Anterior cingulate cortex (tissue), 58 donors: ENCODE results near the gene ZMIZ1.

Source experiments
- DNase-seq, 58 donors: peaks; one replicate each; lab custom pipeline; 2025; lab: John Stamatoyannopoulos, UW

The ZMIZ1 gene

GRCh38 chr10:79145517-79146470 is 77.0 kb downstream of the ZMIZ1 start:
- no peak for DNase-seq

DNA sequence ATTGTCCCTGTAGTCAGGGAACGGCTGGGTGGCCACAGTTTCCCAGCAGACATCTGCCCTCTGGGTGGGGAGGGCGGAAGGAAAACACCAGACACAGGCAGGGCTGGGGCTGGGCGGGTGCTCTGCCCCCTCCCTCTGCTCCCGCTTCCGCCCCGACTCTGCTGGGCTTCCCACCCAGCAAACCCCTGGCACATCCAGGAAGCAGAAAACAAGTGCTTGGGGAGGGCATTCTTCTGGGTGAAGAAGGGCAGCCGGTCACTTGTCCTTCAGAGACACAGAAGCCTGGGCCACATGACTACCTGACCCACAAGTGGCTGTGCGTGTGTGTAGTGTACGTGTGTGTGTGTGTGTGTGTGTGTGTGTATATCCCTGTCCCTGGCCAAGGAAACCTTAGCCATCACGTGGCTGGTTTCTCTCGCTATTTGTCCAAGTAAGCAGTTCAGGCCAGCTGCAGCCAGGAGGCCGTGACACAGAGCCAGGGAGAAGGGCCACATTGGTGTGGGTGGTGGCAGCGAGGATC is 77.9 kb downstream of the ZMIZ1 start:
- DNase-seq: peak in 47 of 58 donors; percentile 18 to 81 (median 63)

DNA sequence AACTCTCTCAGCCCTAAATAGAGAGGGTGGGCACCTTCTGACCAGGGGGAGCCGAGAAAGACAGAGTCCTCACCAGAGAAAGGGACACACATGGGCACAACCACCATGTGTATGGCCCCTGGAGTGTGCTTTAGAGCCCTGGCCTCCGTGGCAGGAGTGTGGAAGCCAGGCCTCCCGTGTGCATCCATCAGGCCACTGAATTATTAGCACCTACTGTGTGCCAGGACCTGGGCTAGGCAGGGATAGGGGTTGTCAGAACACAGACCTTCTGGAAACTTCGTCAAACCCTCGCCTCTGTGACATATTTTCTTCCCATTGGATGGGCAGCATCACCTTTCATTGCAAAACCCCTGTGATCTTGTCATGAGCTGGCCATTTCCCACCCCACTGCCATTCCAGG is 78.5 kb downstream of the ZMIZ1 start:
- no peak for DNase-seq

DNA sequence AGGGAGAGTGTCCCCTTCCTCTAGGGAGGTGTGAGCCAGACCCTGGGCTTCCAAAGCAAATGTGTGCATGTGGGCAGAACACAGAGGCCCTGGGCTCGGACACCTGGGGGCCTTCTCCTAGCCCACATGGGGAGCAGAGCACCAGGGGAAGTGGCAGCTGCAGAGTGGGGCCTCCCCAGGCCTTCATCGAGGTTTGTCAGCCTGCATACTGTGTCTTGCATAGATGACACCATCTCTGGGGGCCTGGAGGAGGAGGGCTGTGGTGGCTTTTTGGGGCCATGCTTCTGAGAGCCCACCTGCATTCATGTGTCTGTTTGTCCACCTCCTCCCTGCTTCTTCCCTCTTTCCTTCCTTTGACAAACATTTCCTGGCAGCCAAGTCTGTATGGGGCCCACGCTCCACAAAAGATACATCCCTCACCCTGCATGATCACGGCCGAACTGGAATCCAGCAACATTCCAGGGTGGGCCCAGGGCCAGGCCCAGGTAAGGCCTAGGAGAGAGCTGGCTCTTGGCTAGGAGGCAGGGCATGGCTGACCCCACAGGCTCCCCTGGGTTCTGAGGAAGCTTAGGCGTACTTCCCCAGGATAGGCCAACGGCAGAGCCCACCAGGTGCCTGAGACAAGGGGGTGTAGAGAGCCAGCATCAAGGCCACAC is 79.2 kb downstream of the ZMIZ1 start:
- DNase-seq: no peak

DNA sequence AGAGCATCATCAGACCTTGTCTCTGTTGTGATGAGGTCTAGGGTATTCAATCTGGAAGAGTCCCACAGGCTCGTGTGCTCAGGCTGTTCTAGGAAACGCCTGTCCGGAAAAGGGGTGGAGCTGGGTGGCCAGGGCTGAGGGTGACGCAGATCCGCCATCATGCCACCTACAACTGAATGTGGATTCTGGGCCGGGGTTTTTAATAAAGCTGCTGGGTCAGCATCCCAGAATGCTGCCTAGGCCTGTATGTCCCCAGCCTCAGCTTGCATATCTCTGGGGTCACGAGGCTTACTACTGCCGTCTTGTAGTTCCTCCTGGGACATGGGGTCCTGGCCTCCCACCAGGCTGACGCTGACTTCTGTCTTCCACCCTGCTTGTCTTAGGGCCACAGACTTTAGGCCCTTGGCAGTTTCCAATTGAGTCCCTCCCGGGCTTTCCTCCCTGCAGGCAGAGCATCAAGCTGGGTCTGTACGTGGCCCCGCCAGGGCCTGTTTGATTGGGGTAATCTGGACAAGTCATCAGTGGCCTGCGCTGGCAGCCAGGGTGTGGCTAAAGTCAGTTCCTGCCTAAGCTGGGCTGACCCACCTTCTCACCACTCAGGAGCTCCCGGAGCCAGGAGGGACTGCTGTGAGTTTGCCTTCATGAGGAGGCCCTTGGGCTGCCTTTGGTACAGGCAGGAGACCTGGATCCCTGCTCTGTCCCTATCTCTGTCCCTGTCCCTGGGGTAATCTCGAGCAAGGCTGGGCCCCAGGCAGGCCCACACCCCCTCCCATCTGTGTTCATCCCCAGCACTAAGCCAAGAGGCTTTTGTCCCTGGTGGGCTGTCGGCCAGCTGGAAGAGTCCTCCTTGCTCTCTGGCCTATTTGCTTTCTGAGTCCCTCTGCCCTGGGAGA is 79.9 kb downstream of the ZMIZ1 start:
- DNase-seq: peak in 51 of 58 donors; percentile 14 to 85 (median 63)

- no peak for DNase-seq
Measured at GRCh38 chr10:79149345-79149661, 80.5 kb downstream of the ZMIZ1 start.

DNA sequence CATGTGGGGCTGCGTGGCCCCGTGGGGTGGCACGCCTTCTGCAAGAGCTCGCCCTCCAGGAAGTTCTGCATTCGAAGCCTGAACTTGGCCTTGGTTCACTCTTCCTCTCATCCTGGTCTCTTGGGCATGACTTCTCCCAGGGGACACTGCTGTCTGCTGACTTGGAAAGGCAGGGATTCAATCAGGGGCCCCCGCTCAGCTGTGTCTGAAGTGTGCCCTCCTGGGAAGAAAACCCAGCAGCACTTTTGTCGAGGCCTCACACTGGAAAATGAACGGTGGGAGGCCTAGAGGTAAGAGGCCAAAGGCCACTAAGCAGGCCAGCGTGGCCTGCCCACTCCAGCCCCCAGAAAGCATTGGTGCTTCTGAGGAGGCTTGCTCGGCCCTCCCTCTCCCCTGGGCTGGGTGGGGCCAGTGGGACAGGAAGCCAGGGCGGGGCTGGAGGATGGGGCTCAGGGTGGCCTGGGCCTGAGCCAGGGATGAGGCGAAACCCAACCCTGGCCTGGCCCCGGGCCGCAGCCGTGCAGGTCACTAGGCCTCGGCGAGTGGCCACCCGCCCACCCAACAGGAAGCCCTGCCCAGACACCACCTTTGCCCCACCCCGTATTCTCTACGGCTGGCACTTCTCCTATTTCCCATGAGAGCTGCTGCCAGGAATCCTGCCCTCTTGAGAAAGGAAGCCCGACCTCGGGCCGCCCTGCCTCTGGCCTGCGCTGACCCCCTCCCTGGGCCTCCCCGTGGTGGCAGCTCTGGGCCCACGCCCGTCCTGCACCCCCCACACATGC is 81.1 kb downstream of the ZMIZ1 start:
- DNase-seq: no peak

DNA sequence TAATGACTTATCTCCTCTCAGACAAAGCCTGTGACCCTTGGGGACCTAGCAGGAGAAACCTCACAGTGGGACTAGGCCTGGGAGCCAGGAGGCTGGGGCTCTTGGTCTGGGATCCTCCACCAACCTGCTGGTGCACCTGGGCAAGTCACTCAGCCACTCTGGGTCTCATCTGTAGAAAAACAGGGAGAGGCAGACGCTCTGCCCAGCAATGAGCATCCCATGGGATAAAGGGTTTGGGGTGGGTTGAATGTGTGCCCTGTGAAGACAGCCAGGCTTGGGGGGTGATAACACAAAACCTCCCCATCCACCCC is 81.6 kb downstream of the ZMIZ1 start:
- no peak for DNase-seq

DNA sequence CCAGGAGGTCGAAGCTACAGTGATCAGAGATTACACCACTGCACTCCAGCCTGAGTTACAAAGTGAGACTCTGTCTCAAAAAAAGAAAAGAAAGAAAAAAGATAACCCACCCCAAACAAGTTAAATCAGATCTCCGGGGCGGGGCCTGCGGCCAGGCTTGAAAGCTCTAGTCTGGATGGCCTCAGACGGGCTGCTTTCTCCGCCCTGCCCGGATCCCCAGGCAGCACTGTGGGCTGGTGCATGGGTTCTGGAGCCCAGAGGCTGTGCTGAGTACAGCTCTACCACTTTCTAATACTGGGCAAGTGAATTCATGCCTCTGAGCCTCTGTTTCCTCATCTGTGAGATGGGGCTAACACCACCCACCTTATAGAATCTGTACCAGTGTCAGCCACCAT is 83.7 kb downstream of the ZMIZ1 start:
- no peak for DNase-seq

DNA sequence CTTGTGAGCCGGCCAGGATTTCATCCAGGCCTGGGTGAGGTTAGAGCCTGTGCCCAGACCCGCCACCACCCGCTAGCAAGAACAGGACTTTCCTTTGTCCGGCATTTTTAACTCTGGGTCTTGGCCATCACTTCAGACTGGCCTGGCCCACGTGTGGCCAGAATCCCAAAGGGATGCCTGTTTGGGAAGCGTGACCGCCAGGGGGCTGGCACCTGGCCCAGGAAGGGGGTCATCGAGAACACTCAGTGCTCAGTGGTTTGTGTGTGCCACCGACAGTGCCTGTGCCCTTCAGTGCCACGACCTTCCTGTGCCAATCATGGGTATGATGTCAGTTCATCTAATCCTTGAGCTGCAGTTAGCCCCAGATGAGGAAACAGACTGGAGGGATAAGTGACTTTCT is 85.0 kb downstream of the ZMIZ1 start:
- peak in 48 of 58 donors; percentile 17 to 87 (median 61) for DNase-seq

DNA sequence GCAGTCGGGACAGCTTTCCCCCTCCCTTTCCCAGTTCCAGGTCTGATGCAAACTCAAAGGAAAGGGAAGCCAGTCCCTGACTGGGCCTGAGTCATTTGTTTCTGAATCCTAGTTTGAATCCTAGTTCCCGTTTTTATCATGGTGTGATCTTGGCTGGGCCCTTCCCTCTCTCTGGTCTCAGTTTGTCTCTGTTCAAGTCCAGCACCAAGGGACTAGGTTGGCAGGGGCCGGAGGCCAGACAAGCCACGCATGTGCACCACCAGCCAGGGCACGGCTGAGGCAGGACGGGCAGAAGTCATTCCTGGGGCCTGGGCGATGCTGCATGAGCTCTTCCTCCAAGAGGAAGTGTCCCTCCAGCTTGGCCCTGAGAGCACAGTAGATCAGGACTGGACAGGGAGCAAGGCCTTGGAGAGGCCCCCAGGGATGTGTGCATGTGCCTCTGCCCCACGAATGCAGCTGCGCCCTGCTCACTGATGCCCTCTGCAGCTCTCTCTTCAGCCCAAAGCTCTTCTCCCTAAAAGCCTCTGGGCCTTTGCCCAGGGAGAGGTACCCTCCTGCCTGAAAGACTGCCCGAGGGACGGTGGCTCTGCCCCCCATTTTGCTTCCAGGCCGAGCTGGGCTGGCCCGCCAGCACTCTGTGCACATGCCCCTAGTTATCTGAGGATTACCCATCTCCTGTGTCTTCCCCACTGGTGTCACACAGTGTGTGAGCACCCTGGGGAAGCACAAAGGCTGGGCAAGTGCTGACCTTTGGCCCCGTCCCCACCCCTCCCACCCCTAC is 86.7 kb downstream of the ZMIZ1 start:
- no peak for DNase-seq

GRCh38 chr10:79156334-79157274 is 87.8 kb downstream of the ZMIZ1 start:
- no peak for DNase-seq

DNA sequence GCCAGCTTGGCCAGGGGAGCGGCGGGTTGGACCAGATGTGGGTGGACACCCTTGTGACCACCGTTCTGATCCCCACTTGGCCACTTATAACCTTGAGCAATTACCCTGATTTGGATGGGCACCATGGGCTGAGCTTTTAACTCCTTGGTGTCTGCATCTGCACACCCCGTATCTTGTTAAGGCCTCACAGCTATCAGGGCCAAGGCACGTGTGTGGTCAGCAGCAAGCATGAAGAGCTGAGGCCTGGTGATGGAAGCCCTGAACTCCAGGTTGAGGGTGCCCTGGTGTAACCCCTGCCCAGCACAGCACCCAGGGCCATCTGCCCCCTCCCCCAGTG is 89.2 kb downstream of the ZMIZ1 start:
- DNase-seq: no peak

GRCh38 chr10:79158402-79159097 is 89.8 kb downstream of the ZMIZ1 start:
- DNase-seq: no peak

- no peak for DNase-seq
Measured at GRCh38 chr10:79159141-79159651, 90.4 kb downstream of the ZMIZ1 start.

DNA sequence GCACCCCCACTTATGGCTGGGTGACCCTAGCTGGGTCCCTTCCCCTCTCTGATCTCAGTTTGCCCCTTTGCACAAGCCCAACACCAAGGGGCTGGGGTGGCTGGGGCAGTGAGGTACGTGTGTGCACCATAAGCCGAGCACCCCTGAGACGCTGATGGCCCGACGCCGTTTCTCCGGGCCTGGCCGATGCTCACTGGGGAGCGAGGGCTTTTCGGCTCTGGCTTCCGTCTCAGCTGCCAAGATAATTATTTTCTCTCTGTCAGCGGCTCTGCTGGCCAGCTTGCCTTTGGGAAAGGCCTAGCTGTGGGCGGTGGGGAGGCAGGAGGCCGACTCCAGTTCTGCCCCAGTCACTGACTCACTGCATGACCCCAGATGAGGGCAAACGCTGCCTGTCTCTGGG is 91.0 kb downstream of the ZMIZ1 start:
- peak in 3 of 58 donors; percentile 19 to 30 (median 25) for DNase-seq

- no peak for DNase-seq
Measured at GRCh38 chr10:79160191-79160590, 91.4 kb downstream of the ZMIZ1 start.
